22Rv1 (cell line): ENCODE measurements around the gene TMEM106C.

Experiments used
- ZFX ChIP-seq: fragments of 450-650 bp; IDR thresholded peaks from 2 replicates; pipeline ENCODE4 v1.6.1; 2017; ENCODE audit warnings: antibody characterized with exemption, borderline replicate concordance
- TF ChIP-seq, protein P1 (sequence below): fragments of 450-650 bp; IDR thresholded peaks from 2 replicates; pipeline ENCODE4 v1.5.1; 2017; ENCODE audit warnings: mild to moderate bottlenecking

DNA sequence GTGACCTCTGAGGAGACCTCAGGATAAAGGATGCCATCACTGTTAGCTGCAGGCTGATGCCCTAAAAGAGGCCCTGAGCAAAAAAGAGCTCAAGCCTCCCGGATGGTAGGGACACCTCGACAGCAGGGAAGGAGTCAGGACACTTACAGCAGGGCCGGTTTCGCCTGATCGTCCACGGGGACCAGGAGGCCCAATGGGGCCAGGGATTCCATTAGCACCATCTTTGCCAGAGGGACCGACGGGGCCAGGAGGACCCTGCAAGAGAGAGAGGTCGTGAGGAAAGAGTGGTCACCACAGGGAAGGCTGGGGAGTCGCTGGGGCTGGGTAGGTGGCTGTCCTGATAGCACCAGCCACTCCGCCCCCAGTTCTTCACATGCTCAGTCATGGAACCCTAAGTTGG is 12.4 kb downstream of the TMEM106C start:
- TF ChIP-seq, protein P1, sequence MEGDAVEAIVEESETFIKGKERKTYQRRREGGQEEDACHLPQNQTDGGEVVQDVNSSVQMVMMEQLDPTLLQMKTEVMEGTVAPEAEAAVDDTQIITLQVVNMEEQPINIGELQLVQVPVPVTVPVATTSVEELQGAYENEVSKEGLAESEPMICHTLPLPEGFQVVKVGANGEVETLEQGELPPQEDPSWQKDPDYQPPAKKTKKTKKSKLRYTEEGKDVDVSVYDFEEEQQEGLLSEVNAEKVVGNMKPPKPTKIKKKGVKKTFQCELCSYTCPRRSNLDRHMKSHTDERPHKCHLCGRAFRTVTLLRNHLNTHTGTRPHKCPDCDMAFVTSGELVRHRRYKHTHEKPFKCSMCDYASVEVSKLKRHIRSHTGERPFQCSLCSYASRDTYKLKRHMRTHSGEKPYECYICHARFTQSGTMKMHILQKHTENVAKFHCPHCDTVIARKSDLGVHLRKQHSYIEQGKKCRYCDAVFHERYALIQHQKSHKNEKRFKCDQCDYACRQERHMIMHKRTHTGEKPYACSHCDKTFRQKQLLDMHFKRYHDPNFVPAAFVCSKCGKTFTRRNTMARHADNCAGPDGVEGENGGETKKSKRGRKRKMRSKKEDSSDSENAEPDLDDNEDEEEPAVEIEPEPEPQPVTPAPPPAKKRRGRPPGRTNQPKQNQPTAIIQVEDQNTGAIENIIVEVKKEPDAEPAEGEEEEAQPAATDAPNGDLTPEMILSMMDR, result no peak
- TF ChIP-seq ZFX, result no peak
